H1 (cell line): ENCODE data around the gene GFPT1. TPM values are rescaled to one million over a fixed set of nuclear protein-coding genes. Genes with fewer than 3 reads are reported as not detected.

ENCODE experiments used
- CTCF ChIA-PET: fragments of 300-600 bp; sonication (Branson Sonifier 250); formaldehyde crosslinking; loops from one replicate; lab custom pipeline; 2021; ENCODE audit not compliant: partially characterized antibody; lab: Charles Lee
- POLR2A ChIA-PET: fragments of 300-600 bp; sonication (Branson Sonifier 250); formaldehyde crosslinking; loops from one replicate; lab custom pipeline; 2021; ENCODE audit warnings: inconsistent platforms; ENCODE audit not compliant: partially characterized antibody; lab: Charles Lee
- DNase-seq, 2 experiments: peaks; one replicate each; pipeline versions ENCODE4 v3.0.0 to v3.0.0-alpha.2; 2010 to 2022; ENCODE audit warnings: low spot score in 2 of 2, low read depth in 1 of 2, mixed read lengths in 1 of 2
- FAIRE-seq: peaks from 2 replicates; lab custom pipeline; 2011; peaks lifted over from hg19 to GRCh38; lab: Jason Lieb, UNC
- H2AFZ ChIP-seq: 2 replicates; pipeline ENCODE4 v1.8.1; 2012; ENCODE audit warnings: low read length, inconsistent platforms
- H2AK5ac ChIP-seq: 2 replicates; pipeline ENCODE4 v1.6.1; 2013; ENCODE audit warnings: low read depth, low read length
- H2BK120ac ChIP-seq: replicated peaks from 2 replicates; pipeline ENCODE3; 2013; ENCODE audit warnings: low read depth, low read length, inconsistent platforms
- H2BK12ac ChIP-seq: 2 replicates; pipeline ENCODE4 v1.6.1; 2013; ENCODE audit warnings: low read depth, low read length
- H2BK15ac ChIP-seq: 2 replicates; pipeline ENCODE4 v1.6.1; 2013; ENCODE audit warnings: low read length
- H2BK20ac ChIP-seq: 2 replicates; pipeline ENCODE4 v1.6.1; 2013; ENCODE audit warnings: low read length
- H2BK5ac ChIP-seq: 2 replicates; pipeline ENCODE4 v1.6.1; 2013; ENCODE audit warnings: low read depth, low read length
- H3K14ac ChIP-seq: 2 replicates; pipeline ENCODE4 v1.6.1; 2013; ENCODE audit warnings: inconsistent platforms; ENCODE audit not compliant: insufficient read length
- H3K18ac ChIP-seq: 2 replicates; pipeline ENCODE4 v1.6.1; 2013; ENCODE audit warnings: low read length; ENCODE audit errors: extremely low read depth
- H3K23ac ChIP-seq: 2 replicates; pipeline ENCODE4 v1.6.1; 2013; ENCODE audit warnings: inconsistent platforms; ENCODE audit not compliant: insufficient read length
- H3K23me2 ChIP-seq: 2 replicates; pipeline ENCODE4 v1.6.1; 2013; ENCODE audit warnings: low read depth, low read length
- H3K27ac ChIP-seq: 2 replicates; pipeline ENCODE4 v1.6.1; 2011; ENCODE audit warnings: low read depth, low read length, inconsistent platforms
- H3K27me3 ChIP-seq, 4 experiments: replicated peaks in 1 of 4; 1 replicate in 1 of 4; 2 replicates in 3 of 4; pipeline versions ENCODE4 v1.6.1 to v1.8.1; 2011 to 2013; ENCODE audit warnings: low read length in 3 of 4, mild to moderate bottlenecking in 3 of 4, inconsistent platforms in 2 of 4, mixed read lengths in 2 of 4, moderate library complexity in 1 of 4; ENCODE audit not compliant: control insufficient read depth in 3 of 4, insufficient read depth in 3 of 4; ENCODE audit errors: extremely low read depth in 1 of 4
- H3K36me3 ChIP-seq, 4 experiments: 2 replicates each; pipeline versions ENCODE4 v1.6.1 to v1.8.1; 2011 to 2013; ENCODE audit warnings: mild to moderate bottlenecking in 4 of 4, low read length in 3 of 4, moderate library complexity in 2 of 4, control low read depth in 1 of 4, inconsistent platforms in 1 of 4; ENCODE audit not compliant: insufficient read depth in 4 of 4, control insufficient read depth in 2 of 4
- H3K4ac ChIP-seq: replicated peaks from 2 replicates; pipeline ENCODE3; 2013; ENCODE audit warnings: low read length, low read depth, mixed read lengths, inconsistent platforms; ENCODE audit not compliant: insufficient read length
- H3K4me1 ChIP-seq, 4 experiments: replicated peaks in 1 of 4; 1 replicate in 1 of 4; 2 replicates in 3 of 4; pipeline versions ENCODE4 v1.6.1 to v1.8.1; 2011 to 2013; ENCODE audit warnings: low read length in 3 of 4, inconsistent platforms in 2 of 4, mixed read lengths in 1 of 4; ENCODE audit not compliant: insufficient read depth in 4 of 4, control insufficient read depth in 3 of 4
- H3K4me2 ChIP-seq, 2 experiments: 2 replicates each; pipeline versions ENCODE4 v1.6.1 to v1.8.1; 2011 to 2013; ENCODE audit warnings: low read depth in 2 of 2, low read length in 2 of 2, control low read depth in 1 of 2, inconsistent platforms in 1 of 2, mild to moderate bottlenecking in 1 of 2; ENCODE audit not compliant: insufficient read depth in 1 of 2
- H3K4me3 ChIP-seq, 4 experiments: fragments of 200-600, 300-600 bp in 1 of 4; sonication (generic), shearing (Covaris generic), sonication (Bioruptor Twin) in 1 of 4; 2 replicates each; pipeline versions ENCODE4 v1.5.1 to v1.8.1; 2011 to 2016; ENCODE audit warnings: low read length in 4 of 4, low read depth in 3 of 4, control low read depth in 2 of 4, inconsistent platforms in 2 of 4, mild to moderate bottlenecking in 2 of 4, mixed read lengths in 1 of 4, moderate library complexity in 1 of 4; ENCODE audit not compliant: insufficient read depth in 2 of 4; ENCODE audit errors: extremely low read depth in 1 of 4
- H3K56ac ChIP-seq: replicated peaks from 2 replicates; pipeline ENCODE3; 2013; ENCODE audit warnings: low read depth, mild to moderate bottlenecking, mixed read lengths, low read length, inconsistent platforms; ENCODE audit not compliant: insufficient read length
- H3K79me1 ChIP-seq: 2 replicates; pipeline ENCODE4 v1.6.1; 2013; ENCODE audit warnings: low read depth, low read length, control low read depth
- H3K79me2 ChIP-seq, 2 experiments: 2 replicates each; pipeline versions ENCODE4 v1.6.1 to v1.8.1; 2012 to 2013; ENCODE audit warnings: low read length in 2 of 2, mild to moderate bottlenecking in 2 of 2, inconsistent platforms in 1 of 2; ENCODE audit not compliant: insufficient read depth in 2 of 2, control insufficient read depth in 1 of 2
- H3K9ac ChIP-seq, 4 experiments: replicated peaks in 1 of 4; 1 replicate in 1 of 4; 2 replicates in 3 of 4; pipeline versions ENCODE4 v1.6.1 to v1.8.1; 2011 to 2013; ENCODE audit warnings: low read depth in 3 of 4, low read length in 3 of 4, control low read depth in 2 of 4, mild to moderate bottlenecking in 2 of 4, moderate library complexity in 2 of 4, inconsistent platforms in 1 of 4; ENCODE audit errors: extremely low read depth in 1 of 4
- H3K9me3 ChIP-seq, 2 experiments: 2 replicates each; pipeline versions ENCODE4 v1.6.1 to v1.8.1; 2012 to 2013; ENCODE audit warnings: mild to moderate bottlenecking in 2 of 2, moderate library complexity in 2 of 2, control low read depth in 1 of 2, inconsistent platforms in 1 of 2, low read depth in 1 of 2, low read length in 1 of 2, mixed read lengths in 1 of 2; ENCODE audit not compliant: insufficient read depth in 2 of 2
- H4K20me1 ChIP-seq, 2 experiments: replicated peaks in 1 of 2; 2 replicates each; pipeline versions ENCODE3 to v1.8.1; 2011 to 2013; ENCODE audit warnings: inconsistent platforms in 2 of 2, low read length in 2 of 2, mild to moderate bottlenecking in 1 of 2; ENCODE audit not compliant: insufficient read depth in 2 of 2, control insufficient read depth in 1 of 2
- H4K5ac ChIP-seq: 2 replicates; pipeline ENCODE4 v1.6.1; 2013; ENCODE audit warnings: low read length, low read depth, mixed read lengths, inconsistent platforms; ENCODE audit not compliant: insufficient read length
- H4K8ac ChIP-seq: 2 replicates; pipeline ENCODE4 v1.8.0; 2013; ENCODE audit warnings: mild to moderate bottlenecking, moderate library complexity, low read length, inconsistent platforms; ENCODE audit not compliant: insufficient read depth; ENCODE audit errors: extremely low read depth
- H4K91ac ChIP-seq: replicated peaks from 2 replicates; pipeline ENCODE3; 2013; ENCODE audit warnings: low read length, mixed read lengths, inconsistent platforms; ENCODE audit not compliant: insufficient read length
- CBX5 ChIP-seq: fragments of 300-800, 300-1000 bp; sonication (generic); IDR thresholded peaks from 2 replicates; pipeline ENCODE4 v1.7.1; 2016; ENCODE audit warnings: antibody characterized with exemption, low read length, low read depth
- CHD1 ChIP-seq: IDR thresholded peaks from 2 replicates; pipeline ENCODE4 v1.6.1; 2012; ENCODE audit warnings: low read depth, low read length, improper control_type of control experiment
- CTBP2 ChIP-seq: IDR thresholded peaks from 2 replicates; pipeline ENCODE4 v1.7.0; 2011; ENCODE audit warnings: borderline replicate concordance, mild to moderate bottlenecking, moderate library complexity, mixed read lengths, low read length; ENCODE audit not compliant: insufficient read depth, insufficient read length
- JUN ChIP-seq: IDR thresholded peaks from 2 replicates; pipeline ENCODE4 v1.6.1; 2011; ENCODE audit warnings: low read depth, mild to moderate bottlenecking, improper control_type of control experiment, low read length
- KDM5A ChIP-seq: fragments of 200-600 bp; IDR thresholded peaks from 2 replicates; pipeline ENCODE4 v1.7.1; 2012; ENCODE audit warnings: mild to moderate bottlenecking, low read length, inconsistent platforms, mixed read lengths
- MAX ChIP-seq: IDR thresholded peaks from 2 replicates; pipeline ENCODE4 v1.6.1; 2012; ENCODE audit warnings: inconsistent platforms
- NRF1 ChIP-seq: IDR thresholded peaks from 2 replicates; pipeline ENCODE4 v1.6.1; 2011; ENCODE audit warnings: mild to moderate bottlenecking, low read depth, low read length, improper control_type of control experiment
- RAD21 ChIP-seq, 2 experiments: IDR thresholded peaks in 1 of 2; conservative IDR thresholded peaks in 1 of 2; 2 replicates each; pipeline ENCODE4 v1.6.1; 2011; ENCODE audit warnings: low read depth in 2 of 2, low read length in 2 of 2, improper control_type of control experiment in 1 of 2, inconsistent platforms in 1 of 2, mild to moderate bottlenecking in 1 of 2, moderate library complexity in 1 of 2
- RBBP5 ChIP-seq: IDR thresholded peaks from 2 replicates; pipeline ENCODE4 v1.7.1; 2012; ENCODE audit warnings: low read depth, mild to moderate bottlenecking, inconsistent platforms, low read length, moderate library complexity, borderline replicate concordance
- SIN3A ChIP-seq, 2 experiments: IDR thresholded peaks in 1 of 2; conservative IDR thresholded peaks in 1 of 2; 2 replicates each; pipeline ENCODE4 v1.6.1; 2011 to 2012; ENCODE audit warnings: low read length in 2 of 2, improper control_type of control experiment in 1 of 2, low read depth in 1 of 2, mild to moderate bottlenecking in 1 of 2
- SRF ChIP-seq: IDR thresholded peaks from 2 replicates; pipeline ENCODE4 v1.6.1; 2011; ENCODE audit warnings: mild to moderate bottlenecking, low read depth, low read length, moderate library complexity
- TAF7 ChIP-seq: optimal IDR thresholded peaks from 2 replicates; pipeline ENCODE3; 2011; ENCODE audit warnings: low read depth, mild to moderate bottlenecking, inconsistent platforms, low read length, moderate library complexity, borderline replicate concordance
- USF2 ChIP-seq: IDR thresholded peaks from 2 replicates; pipeline ENCODE4 v1.6.1; 2011; ENCODE audit warnings: low read length, improper control_type of control experiment
- polyA plus RNA-seq, 7 experiments: library from polyadenylated mRNA; depleted of rRNA in 3 of 7; stranded (reverse) in 5 of 7; unstranded in 2 of 7; fragments of >200 nt in 5 of 7; fragments of 200-250 nt in 2 of 7; gene quantifications; 1 replicate in 5 of 7; 2 replicates in 1 of 7; 4 replicates in 1 of 7; pipeline versions ENCODE4 v1.2.1 to v1.2.3, GENCODE V29; 2011 to 2013; ENCODE audit warnings: missing spikeins in 2 of 7, mixed read lengths in 2 of 7
- total RNA-seq: library from RNA; stranded (reverse); fragmentation: NEBNext Ultra II Directional; extraction: Animal tissue kit (Norgen Biotek cat#: 25700); gene quantifications from 2 replicates; pipeline ENCODE4 v1.2.1, GENCODE V29; 2021

GFPT1 gene
- total and polyA plus RNA-seq, 2 of the 8 experiments (the other 6 are each of a cell fraction or from before 2014, with no cell fraction given), result 13.3 to 76.2 TPM

GRCh38 chr2:69393963-69394362 is 6.9 kb upstream of the GFPT1 start:
- H3K4ac ChIP-seq, result no peak overlapping the region
- no peaks in the 10 kb centered on the region for H3K23me2 ChIP-seq
- CTCF ChIA-PET, result interaction anchor here (2.1 kb wide), 1 partner anchor 19 kb away, joined by 5 read pairs; no protein-coding TSS in a partner anchor
- H2BK5ac ChIP-seq, result no peak overlapping the region
- H3K14ac ChIP-seq, result no peak overlapping the region
- no peak overlapping the region for H2AK5ac ChIP-seq
- H2BK15ac ChIP-seq, result no peak overlapping the region
- no peaks in the 10 kb centered on the region for H3K79me2 ChIP-seq
- POLR2A ChIA-PET, result interaction anchor here (0.9 kb wide), 1 partner anchor 10 kb away, joined by 3 read pairs; no protein-coding TSS in a partner anchor
- no peak for FAIRE-seq
- H3K27me3 ChIP-seq, result no peaks in the 10 kb centered on the region
- H3K18ac ChIP-seq, result no peak overlapping the region
- H2AFZ ChIP-seq, result no peak overlapping the region
- H3K79me1 ChIP-seq, result no peaks in the 10 kb centered on the region
- H2BK12ac ChIP-seq, result no peak overlapping the region
- no peak overlapping the region for H3K56ac ChIP-seq
- H3K9me3 ChIP-seq, result no peaks in the 10 kb centered on the region
- H2BK20ac ChIP-seq, result no peak overlapping the region
- no peak overlapping the region for H3K9ac ChIP-seq
- H3K4me3 ChIP-seq, result no peak overlapping the region
- no peak overlapping the region for H4K8ac ChIP-seq
- H4K5ac ChIP-seq, result no peak overlapping the region
- H3K4me2 ChIP-seq, result no peak overlapping the region
- no peaks in the 10 kb centered on the region; a peak in 1 of 7 replicates for H3K4me1 ChIP-seq
- DNase-seq, result no peak
- no peak overlapping the region for H3K23ac ChIP-seq
- H4K20me1 ChIP-seq, result no peaks in the 10 kb centered on the region
- no peak overlapping the region for H2BK120ac ChIP-seq
- peaks cover 0 to 6% (median 5%) of the 10 kb centered on the region in 4 experiments; a peak in 2 of 8 replicates for H3K36me3 ChIP-seq
- no peak overlapping the region for H3K27ac ChIP-seq
- H4K91ac ChIP-seq, result no peak overlapping the region
- TF ChIP-seq TAF7 (no peak), RAD21 (IDR thresholded peaks at IDR 0.05 in 1 of 2, conservative IDR thresholded peaks at IDR 0.05 in 1 of 2; ENCODE audit: low read depth in 2 of 2, low read length in 2 of 2) (no peak), MAX (no peak), CBX5 (no peak), SRF (no peak), KDM5A (no peak), CHD1 (no peak), USF2 (no peak), JUN (no peak), NRF1 (no peak), CTBP2 (no peak), RBBP5 (no peak), SIN3A (conservative IDR thresholded peaks at IDR 0.05 in 1 of 2, IDR thresholded peaks at IDR 0.05 in 1 of 2; ENCODE audit: low read depth in 1 of 2, low read length in 2 of 2) (no peak)
